Stimulated activated memory B cell treated with anti-CD40 and anti-IgM and Interleukin-4, amounts not matched to agents 10 μg/mL and 1 μg/mL and 100 μg/mL, for 72 hours (primary cell): Measurements from ENCODE around the gene PFKL.
"Not testable (repeated sequence)": the region's sequence is repeated elsewhere in the genome, so short reads cannot be mapped to it uniquely, and the experiment has no call there.

ENCODE experiments used
- ATAC-seq: fragments of 150-1000 bp; cut with Tn5 transposase; 2 replicates; pipeline ENCODE4 v1.10.0; 2021
- H3K27ac Mint-ChIP-seq: one replicate; pipeline ENCODE4 v1.8.0; 2022; ENCODE audit warnings: mild to moderate bottlenecking, mixed read lengths
- H3K27me3 Mint-ChIP-seq: one replicate; pipeline ENCODE4 v1.8.0; 2022; ENCODE audit warnings: mixed read lengths
- H3K36me3 Mint-ChIP-seq: one replicate; pipeline ENCODE4 v1.8.0; 2022; ENCODE audit warnings: mixed read lengths
- H3K4me1 Mint-ChIP-seq: one replicate; pipeline ENCODE4 v1.8.0; 2022; ENCODE audit warnings: mixed read lengths
- H3K4me3 Mint-ChIP-seq: one replicate; pipeline ENCODE4 v1.8.0; 2022; ENCODE audit warnings: mild to moderate bottlenecking, moderate library complexity, mixed read lengths
- H3K9me3 Mint-ChIP-seq: one replicate; pipeline ENCODE4 v1.8.0; 2022; ENCODE audit warnings: mixed read lengths

The PFKL gene

GRCh38 chr21:44267655-44268142 is 32.2 kb upstream of the PFKL start:
- no peak overlapping the region for H3K27ac Mint-ChIP-seq
- no peak for ATAC-seq
- H3K9me3 Mint-ChIP-seq: no peaks in the 10 kb centered on the region
- no peak overlapping the region for H3K4me3 Mint-ChIP-seq
- peaks cover 15% of the 10 kb centered on the region for H3K27me3 Mint-ChIP-seq
- peaks cover 11% of the 10 kb centered on the region for H3K4me1 Mint-ChIP-seq
- no peaks in the 10 kb centered on the region for H3K36me3 Mint-ChIP-seq

GRCh38 chr21:44269090-44269489 is 30.8 kb upstream of the PFKL start:
- peaks cover 11% of the 10 kb centered on the region for H3K4me1 Mint-ChIP-seq
- no peak for ATAC-seq
- no peak overlapping the region for H3K4me3 Mint-ChIP-seq
- no peaks in the 10 kb centered on the region for H3K9me3 Mint-ChIP-seq
- H3K27ac Mint-ChIP-seq: no peak overlapping the region
- H3K27me3 Mint-ChIP-seq: peaks cover 22% of the 10 kb centered on the region
- H3K36me3 Mint-ChIP-seq: no peaks in the 10 kb centered on the region

DNA sequence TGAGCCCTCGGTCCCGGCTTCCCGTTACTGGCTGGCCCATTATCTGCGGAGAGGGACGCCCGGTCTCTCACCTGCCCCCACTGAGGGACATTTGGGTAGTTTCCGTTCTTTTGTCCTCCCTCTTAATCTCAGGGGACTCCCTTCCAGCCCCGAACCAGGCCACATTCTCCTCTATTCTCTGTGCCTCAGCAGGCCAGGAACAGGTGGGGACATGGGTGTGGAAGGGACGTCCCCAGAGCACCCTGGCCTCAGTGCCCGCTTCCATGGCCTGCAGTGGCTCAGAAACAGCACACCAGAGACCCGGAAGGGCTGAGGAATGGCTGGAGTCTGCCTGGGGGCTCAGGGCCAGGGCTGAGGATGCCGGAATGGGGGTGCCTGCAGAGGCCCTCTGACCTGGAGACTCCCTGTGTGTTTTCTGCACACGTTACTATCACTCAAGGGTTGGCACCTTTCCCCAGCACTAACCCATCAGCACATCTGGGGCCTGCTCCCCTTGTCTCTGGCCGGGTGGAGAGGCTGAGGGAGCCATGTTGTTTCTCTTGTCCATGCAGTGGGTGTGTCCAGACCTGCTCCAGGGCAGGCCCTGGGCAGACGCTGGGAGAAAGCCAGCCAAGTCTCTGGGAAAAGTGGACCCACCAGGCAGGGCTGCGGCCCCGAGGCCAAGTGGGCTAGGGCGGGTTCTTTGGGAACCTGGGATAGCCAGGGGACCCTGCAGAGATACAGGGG is 28.1 kb upstream of the PFKL start:
- H3K27ac Mint-ChIP-seq: no peak overlapping the region
- no peak overlapping the region for H3K4me3 Mint-ChIP-seq
- no peaks in the 10 kb centered on the region for H3K9me3 Mint-ChIP-seq
- H3K36me3 Mint-ChIP-seq: no peaks in the 10 kb centered on the region
- H3K4me1 Mint-ChIP-seq: peaks cover 8% of the 10 kb centered on the region
- no peak for ATAC-seq
- H3K27me3 Mint-ChIP-seq: peaks cover 22% of the 10 kb centered on the region

GRCh38 chr21:44272284-44272858 is 27.5 kb upstream of the PFKL start:
- no peak overlapping the region for H3K27ac Mint-ChIP-seq
- ATAC-seq: peak; percentile 31

DNA sequence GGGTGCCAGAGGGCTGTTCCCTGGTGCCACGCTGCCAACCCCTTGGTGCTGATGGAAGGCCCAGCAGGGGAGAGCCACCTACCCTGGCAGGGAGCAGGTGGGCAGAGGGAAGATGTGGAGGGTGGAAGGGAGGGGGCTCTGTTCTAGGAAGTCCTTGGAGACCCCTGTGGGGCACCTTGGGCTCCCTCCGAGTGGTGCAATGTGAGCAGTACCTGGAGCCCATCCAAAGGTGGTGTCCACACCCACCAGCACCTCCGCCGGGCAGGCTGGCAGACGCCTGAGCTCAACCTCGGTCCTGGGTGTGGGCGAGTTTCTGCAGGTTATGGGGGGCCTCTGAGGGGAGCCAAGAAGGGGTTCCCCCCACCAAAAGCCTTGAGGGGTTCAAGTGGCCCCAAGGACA is 26.8 kb upstream of the PFKL start:
- Mint-ChIP-seq H3K4me1 (no peaks in the 10 kb centered on the region), H3K27me3 (peaks cover 22% of the 10 kb centered on the region), H3K9me3 (no peaks in the 10 kb centered on the region), H3K27ac (no peak overlapping the region), H3K36me3 (no peaks in the 10 kb centered on the region), H3K4me3 (no peak overlapping the region)
- ATAC-seq: peak; percentile 31

More at GRCh38 chr21:44272284-44272858, 27.5 kb upstream of the PFKL start:
- no peak overlapping the region for H3K4me3 Mint-ChIP-seq
- H3K27me3 Mint-ChIP-seq: peaks cover 22% of the 10 kb centered on the region
- no peaks in the 10 kb centered on the region for H3K9me3 Mint-ChIP-seq
- H3K4me1 Mint-ChIP-seq: peaks cover 6% of the 10 kb centered on the region
- H3K36me3 Mint-ChIP-seq: no peaks in the 10 kb centered on the region

DNA sequence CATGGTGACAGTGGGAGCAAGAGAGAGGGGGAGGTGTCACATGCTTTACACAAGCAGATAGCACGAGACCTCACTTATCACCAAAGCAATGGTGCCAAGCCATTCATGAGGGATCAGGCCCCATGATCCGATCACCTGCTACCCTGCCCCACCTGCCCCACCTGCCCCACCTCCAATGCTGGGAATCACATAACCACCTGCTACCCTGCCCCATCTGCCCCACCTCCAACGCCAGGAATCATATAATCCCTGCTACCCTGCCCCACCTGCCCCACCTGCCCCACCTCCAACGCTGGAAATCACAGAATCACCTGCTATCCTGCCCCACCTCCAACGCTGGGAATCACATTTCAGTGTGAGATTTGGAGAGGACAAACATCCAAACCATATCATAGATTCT is 24.8 kb upstream of the PFKL start:
- Mint-ChIP-seq H3K9me3 (no peaks in the 10 kb centered on the region), H3K4me1 (no peaks in the 10 kb centered on the region), H3K27ac (no peak overlapping the region), H3K36me3 (no peaks in the 10 kb centered on the region), H3K4me3 (no peak overlapping the region), H3K27me3 (peaks cover 22% of the 10 kb centered on the region)
- ATAC-seq: no peak

- peaks cover 14% of the 10 kb centered on the region for H3K4me1 Mint-ChIP-seq
- H3K4me3 Mint-ChIP-seq: no peak overlapping the region
- ATAC-seq: no peak
- peaks cover 17% of the 10 kb centered on the region for H3K27me3 Mint-ChIP-seq
- H3K36me3 Mint-ChIP-seq: no peaks in the 10 kb centered on the region
- no peak overlapping the region for H3K27ac Mint-ChIP-seq
- no peaks in the 10 kb centered on the region for H3K9me3 Mint-ChIP-seq
These were observed 20.2 kb upstream of the PFKL start for GRCh38 chr21:44279354-44280260.

GRCh38 chr21:44281801-44282200 is 18.1 kb upstream of the PFKL start:
- H3K36me3 Mint-ChIP-seq: no peaks in the 10 kb centered on the region
- no peak overlapping the region for H3K4me3 Mint-ChIP-seq
- H3K9me3 Mint-ChIP-seq: no peaks in the 10 kb centered on the region
- peaks cover 17% of the 10 kb centered on the region for H3K27me3 Mint-ChIP-seq
- no peak overlapping the region for H3K27ac Mint-ChIP-seq
- peaks cover 14% of the 10 kb centered on the region for H3K4me1 Mint-ChIP-seq
- ATAC-seq: no peak

DNA sequence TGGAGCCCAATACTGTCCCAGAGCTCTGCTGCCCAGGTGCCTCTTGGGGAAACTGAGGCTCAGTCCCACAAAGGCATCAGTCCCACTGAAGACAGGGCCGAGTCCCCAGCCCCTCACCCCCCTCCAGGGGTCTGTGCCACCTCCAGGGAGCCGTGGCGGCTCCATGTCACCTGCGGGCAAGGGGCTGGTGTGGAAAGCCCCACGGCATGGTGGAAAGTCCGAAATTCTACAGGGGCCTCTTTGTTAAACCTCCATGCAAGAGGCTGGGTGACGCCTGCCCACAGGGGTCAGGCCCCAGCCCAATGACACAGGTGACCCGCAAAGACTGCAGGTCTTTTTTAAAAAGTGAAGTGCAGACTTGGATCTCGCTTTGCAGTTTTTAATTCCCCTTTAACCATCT is 17.5 kb upstream of the PFKL start:
- peaks cover 18% of the 10 kb centered on the region for H3K27me3 Mint-ChIP-seq
- H3K27ac Mint-ChIP-seq: peak overlapping the region; percentile 4
- ATAC-seq: no peak
- H3K4me3 Mint-ChIP-seq: no peak overlapping the region
- H3K4me1 Mint-ChIP-seq: peaks cover 14% of the 10 kb centered on the region
- H3K36me3 Mint-ChIP-seq: no peaks in the 10 kb centered on the region
- H3K9me3 Mint-ChIP-seq: no peaks in the 10 kb centered on the region

DNA sequence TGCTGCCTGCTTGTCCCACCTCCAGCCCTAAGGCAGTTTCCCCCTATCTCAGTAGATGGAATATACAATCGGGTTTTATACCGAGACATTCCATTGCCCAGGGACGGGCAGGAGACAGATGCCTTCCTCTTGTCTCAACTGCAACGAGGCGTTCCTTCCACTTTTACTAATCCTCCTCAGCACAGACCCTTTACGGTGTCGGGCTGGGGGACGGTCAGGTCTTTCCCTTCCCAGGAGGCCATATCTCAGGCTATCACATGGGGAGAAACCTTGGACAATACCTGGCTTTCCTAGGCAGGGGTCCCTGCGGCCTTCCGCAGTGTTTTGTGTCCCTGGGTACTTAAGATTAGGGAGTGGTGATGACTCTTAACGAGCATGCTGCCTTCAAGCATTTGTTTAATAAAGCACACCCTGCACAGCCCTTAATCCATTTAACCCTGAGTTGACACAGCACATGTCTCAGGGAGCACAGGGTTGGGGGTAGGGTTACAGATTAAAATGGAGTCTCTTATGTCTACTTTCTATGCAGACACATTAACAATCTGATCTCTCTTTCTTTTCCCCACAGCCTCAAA is 16.6 kb upstream of the PFKL start:
- Mint-ChIP-seq H3K4me1 (peaks cover 20% of the 10 kb centered on the region), H3K27me3 (peaks cover 27% of the 10 kb centered on the region)
- not testable (repeated sequence) for H3K27ac Mint-ChIP-seq, H3K4me3 Mint-ChIP-seq, H3K36me3 Mint-ChIP-seq, H3K9me3 Mint-ChIP-seq, ATAC-seq

GRCh38 chr21:44283948-44284347 is 15.9 kb upstream of the PFKL start:
- H3K9me3 Mint-ChIP-seq: no peaks in the 10 kb centered on the region
- peaks cover 33% of the 10 kb centered on the region for H3K27me3 Mint-ChIP-seq
- H3K36me3 Mint-ChIP-seq: no peaks in the 10 kb centered on the region
- H3K4me1 Mint-ChIP-seq: peaks cover 20% of the 10 kb centered on the region
- ATAC-seq: no peak
- H3K4me3 Mint-ChIP-seq: no peak overlapping the region
- no peak overlapping the region for H3K27ac Mint-ChIP-seq

- Mint-ChIP-seq H3K36me3 (no peaks in the 10 kb centered on the region), H3K4me3 (no peak within 1 kb of the TSS), H3K4me1 (peaks cover 20% of the 10 kb centered on the region), H3K27me3 (peaks cover 42% of the 10 kb centered on the region), H3K9me3 (no peaks in the 10 kb centered on the region), H3K27ac (no peak within 1 kb of the TSS)
- no peak for ATAC-seq
These were observed 14.5 kb upstream of the PFKL start, which contains the start of gene AIRE for GRCh38 chr21:44285138-44285992. AIRE (plus strand) TSS chr21:44285876; CDS start chr21:44286007, 131 bp downstream.

- Mint-ChIP-seq H3K4me3 (no peak overlapping the region), H3K27me3 (peaks cover 48% of the 10 kb centered on the region), H3K4me1 (peaks cover 26% of the 10 kb centered on the region), H3K36me3 (no peaks in the 10 kb centered on the region), H3K9me3 (no peaks in the 10 kb centered on the region), H3K27ac (no peak overlapping the region)
- ATAC-seq: no peak
These were observed 13.7 kb upstream of the PFKL start for GRCh38 chr21:44286086-44286715.
